IPS DF 4.7 (cell line): ENCODE data around the gene PRKG1.

Source experiments
- DNase-seq: peaks from one replicate; pipeline ENCODE4 v3.0.0-alpha.2; 2013; ENCODE audit warnings: low spot score; ENCODE audit errors: extremely low read depth

The PRKG1 gene

GRCh38 chr10:51792678-51793077 lies 718.4 kb downstream of the PRKG1 start:
- no peak for DNase-seq

- no peak for DNase-seq
These were observed 725.8 kb downstream of the PRKG1 start for GRCh38 chr10:51800121-51800520.

- no peak for DNase-seq
These were observed 726.6 kb downstream of the PRKG1 start for GRCh38 chr10:51800725-51801424.

GRCh38 chr10:51802030-51802429 lies 727.7 kb downstream of the PRKG1 start:
- no peak for DNase-seq

GRCh38 chr10:51804866-51805265 lies 730.6 kb downstream of the PRKG1 start:
- no peak for DNase-seq

- no peak for DNase-seq
These were observed 732.0 kb downstream of the PRKG1 start for GRCh38 chr10:51806079-51806835.

GRCh38 chr10:51808187-51808586 lies 733.9 kb downstream of the PRKG1 start:
- DNase-seq: no peak

- no peak for DNase-seq
These were observed 741.4 kb downstream of the PRKG1 start for GRCh38 chr10:51815723-51816122.

GRCh38 chr10:51821045-51821444 lies 746.8 kb downstream of the PRKG1 start:
- DNase-seq: no peak

- no peak for DNase-seq
These were observed 747.5 kb downstream of the PRKG1 start for GRCh38 chr10:51821745-51822144.

GRCh38 chr10:51832652-51833383 lies 758.5 kb downstream of the PRKG1 start:
- no peak for DNase-seq

GRCh38 chr10:51834548-51834947 lies 760.3 kb downstream of the PRKG1 start:
- no peak for DNase-seq

GRCh38 chr10:51838471-51838870 lies 764.2 kb downstream of the PRKG1 start:
- DNase-seq: no peak

GRCh38 chr10:51843966-51844365 lies 769.7 kb downstream of the PRKG1 start:
- no peak for DNase-seq

- no peak for DNase-seq
These were observed 772.7 kb downstream of the PRKG1 start for GRCh38 chr10:51846856-51847506.

GRCh38 chr10:51852297-51852696 lies 778.0 kb downstream of the PRKG1 start:
- no peak for DNase-seq

GRCh38 chr10:51857305-51857704 lies 783.0 kb downstream of the PRKG1 start:
- DNase-seq: no peak

GRCh38 chr10:51860257-51860656 lies 786.0 kb downstream of the PRKG1 start:
- no peak for DNase-seq

- DNase-seq: no peak
These were observed 786.8 kb downstream of the PRKG1 start for GRCh38 chr10:51861051-51861450.

- no peak for DNase-seq
These were observed 787.4 kb downstream of the PRKG1 start for GRCh38 chr10:51861731-51862130.

- DNase-seq: no peak
These were observed 787.9 kb downstream of the PRKG1 start for GRCh38 chr10:51862149-51862548.

- DNase-seq: no peak
These were observed 793.7 kb downstream of the PRKG1 start for GRCh38 chr10:51867956-51868355.
